Tibial nerve (tissue), 4 donors: Measurements from ENCODE around the gene KREMEN2. TPM values are rescaled to one million over a fixed set of nuclear protein-coding genes. Genes with fewer than 3 reads are reported as not detected.

Experiments
- DNase-seq, 2 donors: peaks; one replicate each; pipeline ENCODE4 v3.0.0-alpha.2; 2019; ENCODE audit warnings: low spot score in 2 of 2
- H3K27ac ChIP-seq, 4 donors: fragments of 200-600 bp; sonication (generic) in 3 of 4; one replicate each; pipeline ENCODE4 v1.5.1; 2017 to 2019; ENCODE audit warnings: mild to moderate bottlenecking in 1 of 4
- H3K27me3 ChIP-seq, 2 donors: fragments of 200-600 bp; sonication (generic) in 1 of 2; one replicate each; pipeline versions ENCODE4 v1.5.1 to v1.6.0; 2017 to 2019
- H3K36me3 ChIP-seq, 3 donors: fragments of 200-600 bp; sonication (generic); one replicate each; pipeline ENCODE4 v1.5.1; 2018 to 2019
- H3K4me1 ChIP-seq, 4 donors: fragments of 200-600 bp; sonication (generic) in 3 of 4; one replicate each; pipeline ENCODE4 v1.5.1; 2017 to 2019
- H3K4me3 ChIP-seq, 4 donors: fragments of 200-600 bp; sonication (generic) in 3 of 4; one replicate each; pipeline ENCODE4 v1.5.1; 2017 to 2019; ENCODE audit warnings: mild to moderate bottlenecking in 1 of 4, moderate library complexity in 1 of 4
- H3K9me3 ChIP-seq, 4 donors: fragments of 200-600 bp; sonication (generic) in 3 of 4; one replicate each; pipeline ENCODE4 v1.5.1; 2017 to 2019
- EP300 ChIP-seq, 2 donors: sonication (generic); formaldehyde crosslinking; IDR thresholded peaks; one replicate each; pipeline ENCODE4 v1.6.1; 2017; ENCODE audit warnings: antibody characterized with exemption in 2 of 2, mild to moderate bottlenecking in 1 of 2
- POLR2A ChIP-seq, 2 donors: fragments of 450-650 bp; IDR thresholded peaks; one replicate each; pipeline ENCODE4 v1.6.1; 2017; ENCODE audit warnings: antibody characterized with exemption in 2 of 2, mild to moderate bottlenecking in 2 of 2, moderate library complexity in 2 of 2
- WGBS, 2 donors: methylation state at CpG; one replicate each; pipeline ENCODE4 v1.1.5; 2018; 5-methylcytosine and 5-hydroxymethylcytosine counted together
- total RNA-seq, 4 donors: library from RNA; depleted of rRNA; stranded (reverse); fragments of >200 nt; gene quantifications; one replicate each; pipeline ENCODE4 v1.1.0, GENCODE V29; 2016
- TF ChIP-seq, protein P1 (sequence below), 5 experiments: fragments of 200-600 bp in 3 of 5; fragments of 450-650 bp in 2 of 5; sonication (generic) in 3 of 5; IDR thresholded peaks; one replicate each; pipeline ENCODE4 v1.5.1; 2016 to 2019; ENCODE audit warnings: antibody characterized with exemption in 5 of 5, mild to moderate bottlenecking in 3 of 5, moderate library complexity in 2 of 5

The KREMEN2 gene
- total RNA-seq, 4 donors from 2014 or later = not detected

DNA sequence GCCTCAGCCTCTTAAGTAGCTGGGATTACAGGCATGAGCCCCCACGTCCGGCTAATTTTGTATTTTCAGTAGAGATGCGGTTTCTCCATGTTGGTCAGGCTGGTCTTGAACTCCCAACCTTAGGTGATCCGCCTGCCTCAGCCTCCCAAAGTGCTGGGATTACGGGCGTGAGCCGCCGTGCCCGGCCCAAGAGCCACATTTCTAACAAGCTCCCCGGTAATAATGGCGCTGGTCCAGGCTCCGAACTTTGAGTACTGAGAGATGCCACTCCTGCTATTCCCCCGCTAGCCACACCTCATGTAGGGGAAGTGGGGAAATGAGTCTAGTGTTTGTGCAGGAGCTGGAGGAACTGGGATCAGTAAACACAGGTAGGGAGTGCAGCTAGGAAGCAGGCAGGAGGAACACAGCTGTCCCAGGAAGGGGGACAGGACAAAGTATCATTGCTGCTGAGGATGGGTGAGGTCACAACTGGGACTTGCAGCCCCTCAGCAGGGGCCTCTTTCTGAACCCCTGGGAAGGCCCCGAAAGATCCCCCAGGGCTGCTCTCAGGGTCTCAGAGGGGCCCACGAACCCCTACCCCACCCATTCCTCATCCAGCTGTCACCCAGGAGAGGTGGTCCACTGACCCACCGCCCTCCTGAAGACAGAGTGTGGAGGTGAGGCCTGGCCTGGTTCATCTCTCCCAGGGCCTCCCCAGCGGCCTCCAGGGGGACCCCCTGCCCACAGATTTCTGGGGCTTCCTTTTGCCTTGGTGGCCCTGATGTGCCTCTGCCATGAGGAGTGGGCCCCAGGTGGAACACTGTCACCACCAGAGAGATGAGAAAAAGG lies 3.7 kb upstream of the KREMEN2 start:
- TF ChIP-seq POLR2A (IDR thresholded peaks at IDR 0.05) (no peak), EP300 (IDR thresholded peaks at IDR 0.05) (no peak)
- TF ChIP-seq, protein P1, sequence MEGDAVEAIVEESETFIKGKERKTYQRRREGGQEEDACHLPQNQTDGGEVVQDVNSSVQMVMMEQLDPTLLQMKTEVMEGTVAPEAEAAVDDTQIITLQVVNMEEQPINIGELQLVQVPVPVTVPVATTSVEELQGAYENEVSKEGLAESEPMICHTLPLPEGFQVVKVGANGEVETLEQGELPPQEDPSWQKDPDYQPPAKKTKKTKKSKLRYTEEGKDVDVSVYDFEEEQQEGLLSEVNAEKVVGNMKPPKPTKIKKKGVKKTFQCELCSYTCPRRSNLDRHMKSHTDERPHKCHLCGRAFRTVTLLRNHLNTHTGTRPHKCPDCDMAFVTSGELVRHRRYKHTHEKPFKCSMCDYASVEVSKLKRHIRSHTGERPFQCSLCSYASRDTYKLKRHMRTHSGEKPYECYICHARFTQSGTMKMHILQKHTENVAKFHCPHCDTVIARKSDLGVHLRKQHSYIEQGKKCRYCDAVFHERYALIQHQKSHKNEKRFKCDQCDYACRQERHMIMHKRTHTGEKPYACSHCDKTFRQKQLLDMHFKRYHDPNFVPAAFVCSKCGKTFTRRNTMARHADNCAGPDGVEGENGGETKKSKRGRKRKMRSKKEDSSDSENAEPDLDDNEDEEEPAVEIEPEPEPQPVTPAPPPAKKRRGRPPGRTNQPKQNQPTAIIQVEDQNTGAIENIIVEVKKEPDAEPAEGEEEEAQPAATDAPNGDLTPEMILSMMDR (IDR thresholded peaks at IDR 0.05) = no peak
- 74 to 83% methylated on average over 14 to 16 of the region's 17 CpGs for WGBS, 2 donors
- H3K27me3 ChIP-seq = peaks cover 2 to 99% of the 10 kb centered on the region in 2 donors

GRCh38 chr16:2962334-2963073 lies 1.6 kb upstream of the KREMEN2 start:
- peaks cover 0 to 55% (median 27%) of the 10 kb centered on the region in 4 donors for H3K4me1 ChIP-seq
- no peaks in the 10 kb centered on the region for H3K36me3 ChIP-seq

More for the DNA sequence above, 3.7 kb upstream of the KREMEN2 start:
- H3K9me3 ChIP-seq = no peaks in the 10 kb centered on the region
- no peak for DNase-seq
- H3K36me3 ChIP-seq = no peaks in the 10 kb centered on the region
- H3K4me3 ChIP-seq = no peak overlapping the region
- peaks cover 0 to 40% (median 22%) of the 10 kb centered on the region in 4 donors for H3K4me1 ChIP-seq
- no peak overlapping the region for H3K27ac ChIP-seq

DNA sequence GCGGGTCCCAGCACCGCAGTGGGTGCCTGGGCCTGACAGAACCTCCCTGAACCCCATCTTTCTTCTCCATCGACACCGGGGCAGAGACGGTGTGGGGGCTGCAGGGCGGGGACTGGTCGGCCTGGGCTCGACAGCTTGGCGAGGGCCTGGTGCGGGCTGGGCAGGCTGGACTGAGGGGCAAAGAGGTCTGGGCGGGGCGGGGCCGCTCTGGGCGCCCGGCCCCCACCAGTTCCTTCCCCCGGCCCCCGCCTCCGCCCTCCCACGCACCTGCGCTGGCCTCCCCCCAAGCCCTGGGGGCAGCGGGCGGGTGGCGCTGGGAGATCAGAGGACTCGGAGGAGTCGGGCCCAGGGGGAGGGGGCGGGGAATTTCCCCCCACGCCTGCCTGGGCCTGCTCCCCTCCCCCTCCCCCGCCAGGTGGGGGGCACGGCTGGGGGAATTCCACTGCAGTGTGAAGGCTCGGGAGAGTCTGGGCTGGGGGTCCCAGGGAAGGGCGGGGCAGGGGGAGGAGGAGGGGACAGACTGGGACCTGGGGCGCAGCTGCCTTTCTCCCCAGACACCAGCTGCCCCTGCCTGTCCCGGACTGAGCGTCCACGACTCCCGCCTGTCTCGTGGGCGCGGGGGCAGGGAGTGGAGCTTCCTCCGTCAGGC lies 877 bp upstream of the KREMEN2 start:
- DNase-seq = no peak
- Histone ChIP-seq H3K4me3 (peak overlapping the region in 1 of 4 donors; percentile 28), H3K4me1 (peaks cover 0 to 61% (median 29%) of the 10 kb centered on the region in 4 donors), H3K9me3 (no peaks in the 10 kb centered on the region), H3K27me3 (peaks cover 2 to 98% of the 10 kb centered on the region in 2 donors), H3K36me3 (no peaks in the 10 kb centered on the region), H3K27ac (no peak overlapping the region)
- 0 to 1% methylated on average over 1 to 11 of the region's 40 CpGs for WGBS, 2 donors
- TF ChIP-seq POLR2A (IDR thresholded peaks at IDR 0.05) (no peak), EP300 (IDR thresholded peaks at IDR 0.05) (no peak)
- TF ChIP-seq, protein P1 (IDR thresholded peaks at IDR 0.05) = no peak

More at GRCh38 chr16:2962334-2963073, 1.6 kb upstream of the KREMEN2 start:
- Histone ChIP-seq H3K27me3 (peaks cover 2 to 97% of the 10 kb centered on the region in 2 donors), H3K9me3 (no peaks in the 10 kb centered on the region), H3K27ac (no peak overlapping the region), H3K4me3 (no peak overlapping the region)
- no peak for DNase-seq
- 14 to 30% methylated on average over 13 to 17 of the region's 28 CpGs for WGBS, 2 donors
- no peak for TF ChIP-seq POLR2A (IDR thresholded peaks at IDR 0.05)
- TF ChIP-seq EP300 (IDR thresholded peaks at IDR 0.05) = no peak
- TF ChIP-seq, protein P1 (IDR thresholded peaks at IDR 0.05) = no peak

- no peak overlapping the region for H3K27ac ChIP-seq
- peaks cover 0 to 73% (median 33%) of the 10 kb centered on the region in 4 donors for H3K4me1 ChIP-seq
- DNase-seq = no peak
- peaks cover 2 to 87% of the 10 kb centered on the region in 2 donors for H3K27me3 ChIP-seq
- TF ChIP-seq POLR2A (IDR thresholded peaks at IDR 0.05) = no peak
- TF ChIP-seq EP300 (IDR thresholded peaks at IDR 0.05) = no peak
- TF ChIP-seq, protein P1 (IDR thresholded peaks at IDR 0.05) = no peak
- peak overlapping the region in 2 of 4 donors; percentile 13 to 26 for H3K4me3 ChIP-seq
- WGBS, 2 donors = 0 to 1% methylated on average over 7 to 45 of the region's 68 CpGs
- H3K9me3 ChIP-seq = no peaks in the 10 kb centered on the region
- no peaks in the 10 kb centered on the region for H3K36me3 ChIP-seq
Observed at GRCh38 chr16:2964475-2965336, 631 bp downstream of the KREMEN2 start.
